GM19328 (cell line): ENCODE results near the gene INO80D.
"Not testable (repeated sequence)": the region's sequence is repeated elsewhere in the genome, so short reads cannot be mapped to it uniquely, and the experiment has no call there.

Experiments
- ATAC-seq: cut with Tn5 transposase; IDR thresholded peaks from one replicate; pipeline ENCODE4 v1.9.1; 2021; ENCODE audit warnings: mild to moderate bottlenecking, moderate library complexity; ENCODE audit not compliant: unreplicated experiment

INO80D gene

DNA sequence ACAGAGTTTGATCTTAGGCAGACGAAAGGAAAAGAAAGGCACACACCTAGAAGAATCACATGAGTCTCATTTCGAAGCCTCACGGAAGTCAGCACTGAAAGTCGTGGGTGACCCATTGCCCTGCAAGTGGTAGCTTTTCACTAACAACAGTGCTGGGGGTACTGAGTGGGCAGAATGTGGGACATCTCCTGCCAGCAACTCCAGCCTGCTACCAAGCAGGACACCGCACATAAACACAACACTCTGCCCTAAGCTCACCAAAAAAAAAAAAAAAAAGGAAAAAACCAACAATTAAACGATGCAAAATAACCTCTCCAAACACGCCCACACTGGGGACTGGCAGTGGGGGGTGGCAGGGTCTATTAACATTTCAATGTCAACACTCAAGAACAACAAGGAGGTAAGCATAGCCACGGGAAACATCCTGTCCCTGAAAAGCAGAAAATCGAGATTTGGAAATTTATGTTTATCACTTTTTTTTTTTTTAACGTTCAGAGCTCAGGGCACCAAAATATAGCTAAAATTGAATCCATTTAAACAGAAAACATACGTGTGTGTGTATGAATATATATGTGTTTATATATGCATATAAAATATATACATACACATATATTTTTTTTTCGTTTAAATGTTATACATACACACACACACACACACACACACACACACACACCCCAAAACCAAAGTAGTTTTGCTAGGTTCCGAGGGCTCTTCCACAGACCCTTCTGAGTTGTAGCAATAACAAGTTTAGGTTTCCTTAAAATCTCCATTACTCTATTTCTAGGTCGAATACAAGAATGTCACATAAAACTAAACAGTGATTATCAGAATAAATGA is 2.2 kb downstream of the INO80D start:
- ATAC-seq: no peak

DNA sequence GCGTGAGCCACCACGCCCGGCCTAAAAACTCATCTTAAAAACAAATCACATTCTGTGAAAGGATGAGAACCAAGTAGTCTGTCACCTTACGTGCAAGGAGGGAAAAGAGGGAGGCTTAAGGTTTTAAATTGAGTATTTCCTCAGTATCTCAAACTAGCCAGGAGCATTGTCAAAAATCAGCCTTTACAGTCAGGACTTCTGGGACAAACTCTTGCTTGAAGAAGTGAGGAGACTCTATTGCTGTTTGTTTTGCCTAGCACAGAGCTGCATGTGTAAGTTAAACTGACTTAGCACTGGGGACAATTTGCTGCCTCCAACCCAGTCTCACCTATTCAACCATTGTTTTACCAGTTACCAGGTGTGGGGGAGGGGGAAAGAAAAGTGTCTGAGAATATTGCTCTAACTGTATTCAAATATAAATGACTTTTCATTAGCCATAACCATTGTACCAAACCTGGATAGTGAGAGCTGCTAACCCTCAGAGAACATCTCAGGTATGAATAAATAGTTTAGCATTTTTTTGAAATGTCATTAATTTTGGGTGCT is 3.6 kb downstream of the INO80D start:
- ATAC-seq: no peak

DNA sequence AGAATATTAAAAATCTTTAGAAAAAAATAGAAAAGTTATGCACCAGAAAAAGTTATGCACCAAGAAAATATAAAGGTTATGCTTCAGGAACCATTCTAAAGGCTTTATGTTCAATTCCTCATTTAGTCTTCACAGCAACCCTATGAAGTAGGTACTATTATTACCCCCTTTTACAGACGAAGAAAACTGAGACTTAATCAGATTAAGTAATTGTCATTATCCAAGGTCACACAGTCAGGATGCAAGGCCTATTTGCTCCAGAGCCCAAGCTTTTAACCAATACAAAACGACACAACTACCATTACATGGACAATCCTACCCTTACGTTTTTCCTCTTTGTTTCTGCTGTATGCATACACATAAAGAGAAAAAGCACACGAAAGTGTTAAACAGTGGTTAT is 5.0 kb downstream of the INO80D start:
- ATAC-seq: no peak

DNA sequence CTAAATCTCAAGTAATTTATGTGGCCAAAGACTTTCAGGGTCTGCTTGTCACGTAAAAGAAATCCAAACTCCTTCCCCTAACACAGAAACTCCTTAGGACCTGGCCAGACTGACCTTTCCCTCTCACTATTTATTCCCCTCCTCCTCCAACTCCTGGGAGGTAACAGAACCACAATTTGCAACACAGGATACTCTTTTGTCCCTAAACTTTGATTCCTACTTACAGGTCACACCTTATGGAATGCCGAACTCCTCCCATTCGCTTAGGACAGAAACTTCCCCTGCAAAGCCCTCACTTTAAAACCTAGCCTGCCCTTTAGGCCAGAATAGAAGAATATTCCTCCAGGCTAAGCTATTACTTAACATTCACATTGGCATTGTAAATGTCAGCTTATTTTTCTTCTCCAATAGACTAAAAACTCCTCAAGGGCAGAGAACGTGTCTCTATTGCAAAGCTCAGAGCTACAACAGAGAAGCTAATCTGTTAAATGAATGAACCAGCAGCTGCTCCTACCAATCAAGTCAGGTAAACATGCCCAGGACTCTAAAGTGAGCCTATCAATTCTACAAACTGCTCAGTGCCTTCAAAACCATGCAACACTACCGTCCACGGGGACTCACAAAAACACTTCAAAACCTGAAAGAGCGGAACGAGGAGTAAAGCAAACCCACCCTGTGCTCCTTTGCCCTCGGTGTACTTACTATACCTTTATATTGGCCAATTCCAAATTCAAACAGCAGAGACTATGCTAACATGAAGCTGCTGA is 6.1 kb downstream of the INO80D start:
- no peak for ATAC-seq

DNA sequence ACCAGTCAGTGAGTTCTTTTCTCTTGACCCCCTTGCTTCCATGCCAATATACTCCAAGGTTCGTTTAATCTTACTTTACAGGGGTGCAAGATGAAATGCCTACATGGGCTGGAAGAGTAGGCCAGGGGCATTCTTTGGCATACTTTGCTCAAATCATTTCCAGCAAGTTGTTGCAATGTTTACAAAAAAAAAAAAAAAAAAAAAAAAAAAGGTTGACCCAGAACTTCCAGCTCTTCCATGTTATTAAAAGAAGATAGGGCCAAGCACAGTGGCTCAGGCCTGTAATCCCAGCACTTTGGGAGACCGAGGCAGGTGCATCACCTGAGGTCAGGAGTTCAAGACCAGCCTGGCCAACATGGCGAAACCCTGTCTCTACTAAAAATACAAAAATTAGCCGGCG is 8.1 kb downstream of the INO80D start:
- ATAC-seq: not testable (repeated sequence)

DNA sequence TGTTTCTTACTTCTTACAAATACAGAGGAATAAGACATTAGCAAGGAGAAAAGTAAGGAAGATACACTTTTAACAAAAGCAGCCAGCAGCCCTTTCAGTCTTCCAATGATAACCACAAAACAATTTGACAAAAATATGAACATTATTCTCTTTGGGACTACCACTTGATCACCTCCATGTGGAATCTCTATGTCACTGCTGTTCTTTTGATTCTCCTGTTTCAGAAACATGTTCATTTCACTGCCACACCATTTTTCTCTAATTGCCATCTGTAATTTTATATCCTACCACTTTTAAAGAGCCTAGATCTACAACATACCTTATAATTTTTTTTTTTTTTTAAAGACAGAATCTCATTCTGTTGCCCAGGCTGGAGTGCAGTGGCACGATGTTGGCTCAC is 10.9 kb downstream of the INO80D start:
- ATAC-seq: no peak

DNA sequence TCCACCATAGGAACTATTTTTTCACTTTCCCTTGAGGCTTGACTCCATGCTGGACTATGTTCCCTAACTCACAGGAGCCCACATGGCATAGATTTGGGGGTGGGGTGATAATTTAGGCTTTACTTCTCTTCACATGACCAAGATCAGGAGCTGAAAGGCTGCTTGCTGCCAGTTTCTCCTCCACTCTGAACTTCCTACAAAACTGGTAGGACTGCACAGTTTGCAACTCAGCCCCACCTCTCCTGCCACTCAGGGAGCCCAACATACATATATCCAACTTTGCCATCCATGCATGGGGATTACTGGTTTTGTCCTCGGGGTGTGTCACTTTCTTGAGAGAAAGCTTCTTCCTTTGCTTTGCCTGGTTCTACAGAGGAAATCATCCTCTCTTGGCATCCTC is 14.2 kb downstream of the INO80D start:
- ATAC-seq: no peak

DNA sequence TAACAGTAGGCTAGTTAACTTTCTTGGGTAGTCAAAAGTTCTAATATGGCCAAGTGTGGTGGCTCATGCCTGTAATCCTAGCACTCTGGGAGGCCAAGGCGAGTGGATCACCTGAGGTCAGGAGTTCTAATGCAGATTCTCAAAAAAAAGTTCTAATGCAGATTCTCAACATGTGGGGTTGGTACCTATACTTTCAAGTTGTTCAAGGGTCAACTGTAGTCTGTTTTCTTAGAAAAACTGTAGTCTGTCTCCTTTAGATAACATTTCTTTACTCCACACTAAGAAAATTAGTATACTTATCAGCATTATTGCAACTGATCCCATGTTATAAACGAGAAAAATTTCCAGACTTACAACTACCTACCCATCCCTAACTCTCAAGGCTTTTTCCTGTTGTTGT is 16.6 kb downstream of the INO80D start:
- ATAC-seq: no peak

DNA sequence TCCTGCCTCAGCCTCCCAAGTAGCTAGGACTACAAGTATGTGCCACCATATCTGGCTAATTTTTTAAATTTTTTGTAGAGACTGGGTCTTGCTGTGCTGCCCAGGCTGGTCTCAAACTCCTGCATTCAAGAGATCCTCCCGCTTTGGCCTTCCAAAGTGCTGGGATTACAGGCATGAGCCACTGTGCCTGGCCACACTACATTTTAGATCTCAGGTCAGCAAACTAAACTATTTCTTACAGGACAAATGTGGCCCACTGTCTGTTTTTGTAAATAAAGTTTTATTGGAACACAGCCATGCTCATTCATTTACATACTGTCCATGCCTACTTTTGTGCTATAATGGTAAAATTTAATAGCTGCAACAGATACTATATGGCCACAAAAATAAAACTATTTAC is 17.8 kb downstream of the INO80D start:
- ATAC-seq: no peak

DNA sequence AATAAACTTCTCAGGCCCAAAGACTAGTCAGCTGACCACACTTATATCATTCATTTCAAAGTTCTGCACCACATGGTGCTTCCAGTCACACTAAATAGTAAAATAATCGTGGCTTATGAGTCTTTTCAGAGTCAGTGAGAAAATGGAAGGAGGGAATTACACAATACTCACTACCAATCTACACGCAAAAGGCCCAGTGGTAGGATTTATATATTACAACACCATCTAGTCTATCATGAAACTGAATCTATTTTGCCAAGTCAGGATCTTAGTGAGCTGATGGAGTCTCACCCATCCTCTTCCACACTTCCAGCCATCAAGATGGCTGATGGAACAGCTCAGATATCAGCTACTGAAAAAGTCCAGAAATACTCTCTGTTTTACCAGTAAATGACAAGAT is 21.9 kb downstream of the INO80D start:
- no peak for ATAC-seq

DNA sequence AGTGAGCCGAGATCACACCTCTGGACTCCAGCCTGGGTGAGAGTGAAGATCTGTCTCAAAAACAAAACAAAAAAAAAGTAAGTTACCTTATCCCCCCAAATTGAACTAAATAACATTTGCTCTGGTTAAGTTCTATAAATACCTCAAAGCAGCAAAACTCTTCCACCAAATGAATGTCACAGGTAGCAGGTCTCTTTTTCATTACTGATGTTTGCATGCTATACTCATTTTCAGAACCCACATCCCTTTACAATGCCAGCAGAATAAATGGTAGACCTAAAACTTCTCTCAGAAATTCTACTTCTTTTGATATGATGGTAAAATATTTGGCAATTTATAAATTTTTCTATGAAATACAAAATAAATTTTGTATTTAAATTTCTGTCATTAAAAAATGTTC is 22.3 kb downstream of the INO80D start:
- no peak for ATAC-seq

DNA sequence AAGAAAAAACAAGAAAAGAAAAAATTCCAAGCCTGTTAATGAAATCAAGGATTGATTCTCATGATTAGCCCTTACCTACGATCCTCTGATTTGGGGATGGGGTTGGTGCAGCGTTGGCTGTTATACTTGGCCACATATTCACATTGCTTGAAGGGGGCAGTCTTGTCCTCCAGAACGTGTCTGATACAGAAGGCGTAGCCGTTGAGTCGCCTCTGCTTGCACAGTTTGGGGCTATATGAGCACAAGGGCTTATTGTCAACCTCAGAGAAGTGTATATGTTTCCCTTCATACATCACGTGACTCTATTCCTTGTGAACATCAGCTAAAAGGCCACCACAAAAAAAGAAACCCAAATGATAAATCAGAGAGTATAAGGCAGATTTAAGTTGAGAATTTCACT is 23.2 kb downstream of the INO80D start:
- no peak for ATAC-seq

DNA sequence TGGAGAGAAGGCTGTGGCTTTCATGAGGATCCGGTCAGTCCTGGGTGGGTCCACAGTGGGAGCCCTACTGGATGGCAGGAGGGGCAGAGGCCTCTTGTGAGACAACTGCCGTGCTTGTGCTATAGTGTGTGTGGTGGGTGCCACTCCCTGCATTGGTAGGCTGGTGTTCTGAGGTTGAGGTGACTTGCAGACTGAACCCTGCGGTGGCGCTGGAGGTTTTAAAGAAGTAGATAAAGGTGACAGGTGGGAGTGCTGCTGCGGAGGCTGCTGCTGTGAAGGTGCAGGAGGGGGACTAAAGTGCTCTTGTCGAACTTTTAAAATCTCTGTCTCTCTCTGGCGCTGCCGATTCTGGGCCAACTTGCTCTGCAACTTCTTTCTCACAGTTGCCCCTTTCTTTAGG is 29.7 kb downstream of the INO80D start:
- ATAC-seq: no peak

DNA sequence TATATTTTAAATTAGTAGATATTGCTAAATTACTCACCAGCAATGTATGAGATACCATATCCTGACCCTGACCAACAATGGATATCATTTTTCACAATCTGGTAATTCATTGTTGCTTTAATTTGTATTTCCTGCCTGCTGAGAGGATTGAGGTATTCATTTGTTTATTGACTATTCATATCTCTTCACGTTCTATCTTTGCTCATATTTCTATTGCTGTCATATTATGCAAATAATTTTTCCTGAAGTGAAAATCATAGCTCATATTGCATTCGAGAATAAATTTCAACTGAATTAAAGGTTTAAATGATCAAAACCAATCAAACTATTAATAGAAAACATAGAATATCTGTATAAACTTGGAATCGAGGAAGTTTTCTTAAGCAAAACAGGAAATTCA is 31.0 kb downstream of the INO80D start:
- peak; percentile 51 for ATAC-seq

DNA sequence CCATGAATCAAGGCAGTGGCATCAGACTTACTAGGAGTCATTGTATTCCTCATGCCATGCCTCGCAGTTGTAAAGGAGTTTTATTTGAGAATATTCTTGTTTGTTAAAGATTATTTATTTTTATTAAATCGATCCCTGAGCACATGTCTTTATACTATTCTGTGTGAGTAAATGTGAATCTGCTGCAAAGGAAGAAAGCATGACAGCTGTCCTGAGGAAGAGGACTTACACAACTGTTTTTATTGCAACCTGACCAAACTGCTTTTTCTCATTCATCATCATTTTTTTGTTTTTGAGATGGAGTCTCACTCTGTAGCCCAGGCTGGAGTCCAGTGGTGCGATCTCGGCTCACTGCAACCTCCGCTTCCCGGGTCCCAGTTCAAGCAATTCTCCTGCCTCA is 34.1 kb downstream of the INO80D start:
- ATAC-seq: no peak

DNA sequence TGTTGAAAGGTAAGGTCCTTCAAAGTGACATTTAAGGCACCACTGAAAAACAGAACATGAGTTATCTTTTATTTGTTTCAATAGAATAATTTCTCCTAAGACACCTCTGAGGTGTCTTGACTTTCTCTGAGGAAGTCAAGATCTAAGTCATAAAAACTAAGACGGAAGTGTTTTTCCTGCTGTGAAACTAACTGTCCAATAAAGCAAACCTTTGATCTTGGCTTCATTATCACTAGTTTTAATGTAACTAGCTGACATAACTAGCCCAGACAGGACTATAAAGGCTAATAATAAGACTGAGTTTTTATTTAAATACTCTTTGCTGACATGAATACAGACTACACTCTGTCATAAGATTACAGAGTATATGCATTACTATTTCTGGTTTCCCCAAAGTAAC is 36.6 kb downstream of the INO80D start:
- no peak for ATAC-seq

DNA sequence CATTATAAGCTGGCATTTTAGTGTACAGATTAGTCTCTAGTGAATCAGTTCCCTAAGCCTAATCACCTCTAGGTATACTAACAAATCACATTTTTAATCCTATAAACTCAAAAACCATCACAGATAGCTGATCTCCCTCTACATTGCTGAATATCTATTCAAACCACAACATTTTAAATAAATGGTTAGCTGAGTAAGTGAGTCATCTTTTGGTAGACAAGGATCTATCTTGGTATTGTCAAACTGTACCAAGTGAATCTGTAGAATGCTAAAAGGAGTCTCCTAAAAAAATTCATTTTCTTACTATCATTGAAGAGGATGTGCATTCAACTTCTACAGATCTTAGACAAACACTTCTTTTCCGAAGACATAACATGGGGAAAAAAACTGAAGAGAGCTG is 40.7 kb downstream of the INO80D start:
- ATAC-seq: no peak

DNA sequence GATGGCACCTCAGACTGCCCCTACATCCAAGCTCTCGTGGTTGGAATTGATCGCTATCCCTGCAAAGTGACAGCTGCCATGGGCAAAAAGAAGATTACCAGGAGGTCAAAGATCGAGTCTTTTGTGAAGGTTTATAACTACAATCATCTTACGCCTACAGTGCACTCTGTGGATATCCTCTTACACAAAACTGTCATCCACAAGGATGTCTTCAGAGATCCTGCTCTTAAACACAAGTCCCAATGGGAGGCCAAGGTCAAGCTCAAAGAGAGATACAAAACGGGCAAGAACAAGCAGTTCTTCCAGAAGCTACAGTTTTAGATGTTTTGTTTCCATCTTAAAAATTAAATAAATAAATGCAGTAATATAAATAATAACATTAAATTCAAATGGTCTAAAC is 45.4 kb downstream of the INO80D start:
- ATAC-seq: no peak

DNA sequence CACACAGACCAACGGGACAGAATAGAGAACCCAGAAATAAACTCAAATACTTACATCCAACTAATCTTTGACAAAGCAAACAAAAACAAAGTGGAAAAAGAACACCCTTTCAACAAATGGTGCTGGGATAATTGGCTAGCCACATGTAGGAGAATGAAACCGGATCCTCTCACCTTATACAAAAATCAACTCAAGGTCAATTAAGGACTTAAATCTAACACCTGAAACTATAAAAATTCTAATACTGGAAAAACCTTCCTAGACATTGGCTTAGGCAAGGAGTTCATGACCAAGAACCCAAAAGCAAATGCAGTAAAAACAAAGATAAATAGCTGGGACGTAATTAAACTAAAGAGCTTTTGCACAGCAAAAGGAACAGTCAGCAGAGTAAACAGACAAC is 50.6 kb downstream of the INO80D start:
- ATAC-seq: not testable (repeated sequence)

DNA sequence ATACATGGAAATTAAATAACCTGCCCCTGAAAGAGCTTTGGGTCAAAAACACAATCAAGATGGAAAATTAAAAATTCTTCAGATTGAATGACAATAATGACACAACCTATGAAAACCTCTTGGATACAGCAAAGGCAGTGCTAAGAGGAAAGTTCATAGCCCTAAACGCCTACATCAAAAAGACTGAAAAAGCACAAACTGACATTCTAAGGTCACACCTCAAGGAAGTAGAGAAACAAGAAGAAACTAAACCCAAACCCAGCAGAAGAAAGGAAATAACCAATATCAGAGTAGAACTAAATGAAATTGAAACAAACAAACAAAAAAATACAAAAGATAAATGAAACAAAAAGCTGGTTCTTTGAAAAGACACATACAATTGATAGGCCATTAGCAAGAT is 52.5 kb downstream of the INO80D start:
- ATAC-seq: not testable (repeated sequence)

DNA sequence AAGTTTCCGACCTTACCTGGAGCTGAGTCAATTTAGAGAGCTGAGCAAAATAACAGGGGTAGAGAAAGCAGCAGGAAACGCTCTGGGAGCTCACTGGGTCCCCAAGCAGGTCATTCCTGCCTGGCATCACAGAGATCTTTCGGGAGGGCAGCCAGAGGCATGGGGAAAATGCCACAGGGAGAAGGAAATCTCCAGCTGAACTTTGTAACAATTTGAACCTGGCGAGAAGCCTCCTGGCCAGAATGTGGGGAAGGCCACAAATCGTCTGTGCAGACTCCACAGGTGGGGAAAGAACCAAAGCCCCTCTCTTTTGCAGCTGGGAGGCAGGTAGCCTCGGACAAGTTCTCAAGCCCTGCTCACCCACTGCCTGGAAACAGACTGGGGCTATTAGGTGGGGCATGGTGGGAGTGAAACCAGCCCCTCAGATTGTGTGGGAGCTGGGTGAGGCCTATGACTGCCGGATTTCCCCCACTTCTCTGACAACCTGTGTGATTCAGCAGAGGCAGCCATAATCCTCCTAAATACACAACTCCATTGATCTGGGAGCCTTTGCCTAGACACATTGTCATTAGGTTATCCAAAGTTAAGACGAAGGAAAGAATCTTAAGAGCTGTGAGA is 53.9 kb downstream of the INO80D start:
- no peak for ATAC-seq
